IPS-20b (cell line): ENCODE measurements around the gene ETDC.
"Not testable (repeated sequence)": the region's sequence is repeated elsewhere in the genome, so short reads cannot be mapped to it uniquely, and the experiment has no call there.

Experiments used
- H3K27ac ChIP-seq: one replicate; pipeline ENCODE4 v1.5.1; 2013; ENCODE audit warnings: low read length
- H3K27me3 ChIP-seq: 2 replicates; pipeline ENCODE4 v1.6.1; 2013; ENCODE audit warnings: mild to moderate bottlenecking, low read length, inconsistent platforms; ENCODE audit not compliant: insufficient read depth
- H3K36me3 ChIP-seq: 2 replicates; pipeline ENCODE4 v1.6.1; 2013; ENCODE audit warnings: low read depth, mild to moderate bottlenecking, inconsistent platforms, low read length, moderate library complexity; ENCODE audit not compliant: insufficient read depth
- H3K4me1 ChIP-seq: 2 replicates; pipeline ENCODE4 v1.6.1; 2013; ENCODE audit warnings: mild to moderate bottlenecking, control low read depth, inconsistent platforms, low read length, moderate library complexity; ENCODE audit not compliant: insufficient read depth
- H3K4me3 ChIP-seq: 2 replicates; pipeline ENCODE4 v1.5.1; 2013; ENCODE audit warnings: mild to moderate bottlenecking, low read length, inconsistent platforms
- H3K9ac ChIP-seq: 2 replicates; pipeline ENCODE4 v1.6.1; 2013; ENCODE audit warnings: low read depth, mild to moderate bottlenecking, inconsistent platforms, low read length, moderate library complexity
- H3K9me3 ChIP-seq: 2 replicates; pipeline ENCODE4 v1.6.1; 2013; ENCODE audit warnings: mild to moderate bottlenecking, low read depth, low read length, inconsistent platforms; ENCODE audit not compliant: insufficient read depth

ETDC gene

DNA sequence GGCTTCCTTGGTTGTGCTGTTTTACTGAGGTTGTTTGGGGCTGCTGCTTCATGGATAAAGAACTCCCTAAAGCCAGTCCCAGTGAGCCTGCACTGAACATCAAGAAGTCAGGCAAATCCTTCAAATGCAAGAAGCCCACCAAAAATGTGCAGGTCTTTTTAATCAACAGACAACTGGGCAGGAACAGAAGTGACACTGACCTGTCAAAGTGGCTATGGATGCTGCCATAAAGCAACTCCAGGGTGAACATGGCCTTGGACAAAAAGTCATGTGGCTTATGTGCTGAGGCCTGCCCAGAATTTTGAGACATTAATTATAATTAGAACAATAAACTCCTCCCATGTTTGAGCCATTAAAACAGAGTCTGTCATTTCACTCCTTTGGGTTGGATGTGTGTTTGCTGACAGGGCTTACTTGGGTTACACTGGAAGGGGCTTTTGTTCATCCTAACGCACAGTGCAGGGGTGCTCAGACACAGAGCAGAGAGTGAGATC lies at the start of gene ETDC:
ETDC (plus strand) TSS at position 51 of the 494 bp plus-strand sequence; CDS start at position 51, 0 bp downstream.
- no peak within 1 kb of the TSS for H3K9ac ChIP-seq
- H3K4me3 ChIP-seq = no peak within 1 kb of the TSS
- H3K4me1 ChIP-seq = no peaks in the 10 kb centered on the region
- no peaks in the 10 kb centered on the region for H3K27me3 ChIP-seq
- H3K27ac ChIP-seq = no peak within 1 kb of the TSS
- no peaks in the 10 kb centered on the region for H3K36me3 ChIP-seq
- peaks cover 10% of the 10 kb centered on the region; the same call in 1 of the 2 replicates for H3K9me3 ChIP-seq

DNA sequence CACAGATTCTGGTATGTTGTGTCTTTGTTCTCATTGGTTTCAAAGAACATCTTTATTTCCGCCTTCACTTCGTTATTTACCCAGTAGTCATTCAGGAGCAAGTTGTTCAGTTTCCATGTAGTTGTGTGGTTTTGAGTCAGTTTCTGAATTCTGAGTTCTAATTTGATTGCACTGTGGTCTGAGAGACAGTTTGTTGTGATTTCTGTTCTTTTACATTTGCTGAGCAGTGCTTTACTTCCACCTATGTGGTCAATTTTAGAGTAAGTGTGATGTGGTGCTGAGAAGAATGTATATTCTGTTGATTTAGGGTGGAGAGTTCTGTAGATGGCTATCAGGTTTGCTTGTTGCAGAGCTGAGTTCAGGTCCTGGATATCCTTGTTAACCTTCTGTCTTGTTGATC lies 48.3 kb upstream of the ETDC start:
- H3K4me3 ChIP-seq, H3K27ac ChIP-seq, H3K9ac ChIP-seq, H3K27me3 ChIP-seq, H3K36me3 ChIP-seq, H3K9me3 ChIP-seq, H3K4me1 ChIP-seq: not testable (repeated sequence)

DNA sequence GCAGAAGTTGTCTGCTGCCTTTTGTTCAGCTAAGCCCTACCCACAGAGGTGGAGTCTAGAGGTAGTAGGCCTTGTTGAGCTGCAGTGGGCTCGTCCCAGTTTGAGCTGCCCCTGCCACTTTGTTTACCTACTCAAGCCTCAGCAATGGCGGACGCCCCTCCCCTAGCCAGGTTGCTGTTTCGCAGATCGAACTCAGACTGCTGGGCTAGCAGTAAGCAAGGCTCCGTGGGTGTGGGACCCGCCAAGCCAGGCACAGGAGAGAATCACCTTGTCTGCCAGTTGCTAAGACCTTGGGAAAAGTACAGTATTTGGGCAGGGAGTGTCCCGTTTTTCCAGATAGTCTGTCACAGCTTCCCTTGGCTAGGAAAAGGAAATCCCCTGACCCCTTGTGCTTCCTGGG lies 45.9 kb upstream of the ETDC start:
- not testable (repeated sequence) for H3K4me3 ChIP-seq, H3K4me1 ChIP-seq, H3K9ac ChIP-seq, H3K36me3 ChIP-seq, H3K27me3 ChIP-seq, H3K9me3 ChIP-seq, H3K27ac ChIP-seq

DNA sequence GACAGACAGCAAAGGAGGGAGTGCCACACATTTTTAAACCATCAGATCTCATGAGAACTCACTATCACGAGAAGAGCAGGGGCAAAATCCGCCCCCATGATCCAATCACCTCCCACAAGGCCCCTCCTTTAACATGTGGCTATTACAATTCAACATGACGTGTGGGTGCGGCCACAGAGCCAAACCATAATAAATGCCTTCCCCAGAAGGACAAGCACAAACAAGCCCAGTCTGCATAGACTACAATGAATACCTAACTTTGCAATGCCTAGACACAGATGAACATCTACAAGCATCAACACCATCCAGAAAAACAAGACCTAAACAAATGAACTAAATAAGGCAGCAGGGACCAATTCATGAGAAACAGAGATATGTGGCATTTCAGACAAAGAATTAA lies 45.1 kb upstream of the ETDC start:
- H3K9ac ChIP-seq = no peak overlapping the region
- H3K4me3 ChIP-seq = no peak overlapping the region
- H3K27ac ChIP-seq = no peak overlapping the region
- H3K4me1 ChIP-seq = no peaks in the 10 kb centered on the region
- no peaks in the 10 kb centered on the region for H3K36me3 ChIP-seq
- H3K9me3 ChIP-seq = no peaks in the 10 kb centered on the region
- H3K27me3 ChIP-seq = no peaks in the 10 kb centered on the region

DNA sequence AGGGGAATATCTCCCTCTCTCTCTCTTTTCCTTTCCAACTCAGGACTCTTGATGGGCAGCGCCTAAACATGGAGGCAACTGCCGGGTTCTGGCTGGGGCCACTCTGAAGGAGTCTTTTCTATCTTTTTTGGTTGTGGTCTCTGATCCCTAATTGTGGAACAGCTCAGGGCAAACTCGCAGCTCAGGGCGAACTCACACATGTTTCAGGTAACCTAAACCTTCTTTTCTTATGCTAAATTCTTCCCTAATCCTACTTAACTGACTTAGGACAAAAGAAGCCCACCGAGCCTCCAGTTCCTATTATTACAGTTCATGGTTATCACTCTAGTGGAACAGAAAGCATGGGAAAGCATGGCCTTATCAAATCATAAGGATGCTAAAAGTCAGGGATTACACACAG lies 36.1 kb upstream of the ETDC start:
- Histone ChIP-seq H3K9ac (no peak overlapping the region), H3K27ac (no peak overlapping the region), H3K4me1 (no peaks in the 10 kb centered on the region; the same call in 1 of the 2 replicates), H3K4me3 (no peak overlapping the region), H3K9me3 (no peaks in the 10 kb centered on the region), H3K27me3 (no peaks in the 10 kb centered on the region), H3K36me3 (no peaks in the 10 kb centered on the region)

DNA sequence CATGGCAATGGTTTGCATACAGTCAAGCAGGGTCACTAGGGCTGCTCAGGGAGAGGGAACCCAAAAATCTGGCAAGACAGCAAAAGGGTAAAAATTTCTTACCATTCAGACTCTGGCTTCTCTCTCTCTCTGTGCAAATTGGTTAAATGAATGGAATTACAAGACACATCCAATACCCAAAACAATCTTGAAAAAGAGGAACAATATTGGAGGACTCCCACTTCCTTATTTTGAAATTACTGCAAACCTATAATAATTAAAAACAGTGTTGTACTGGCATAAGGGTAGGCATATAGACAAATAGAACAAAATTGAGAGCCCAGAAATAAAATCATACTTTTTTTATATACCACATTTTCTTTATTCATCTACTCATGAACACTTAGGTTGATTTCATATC lies 33.3 kb upstream of the ETDC start:
- H3K9me3 ChIP-seq = no peaks in the 10 kb centered on the region
- H3K4me3 ChIP-seq = no peak overlapping the region
- no peak overlapping the region for H3K9ac ChIP-seq
- H3K27me3 ChIP-seq = no peaks in the 10 kb centered on the region
- no peaks in the 10 kb centered on the region for H3K36me3 ChIP-seq
- H3K27ac ChIP-seq = no peak overlapping the region
- no peaks in the 10 kb centered on the region; the same call in 1 of the 2 replicates for H3K4me1 ChIP-seq

DNA sequence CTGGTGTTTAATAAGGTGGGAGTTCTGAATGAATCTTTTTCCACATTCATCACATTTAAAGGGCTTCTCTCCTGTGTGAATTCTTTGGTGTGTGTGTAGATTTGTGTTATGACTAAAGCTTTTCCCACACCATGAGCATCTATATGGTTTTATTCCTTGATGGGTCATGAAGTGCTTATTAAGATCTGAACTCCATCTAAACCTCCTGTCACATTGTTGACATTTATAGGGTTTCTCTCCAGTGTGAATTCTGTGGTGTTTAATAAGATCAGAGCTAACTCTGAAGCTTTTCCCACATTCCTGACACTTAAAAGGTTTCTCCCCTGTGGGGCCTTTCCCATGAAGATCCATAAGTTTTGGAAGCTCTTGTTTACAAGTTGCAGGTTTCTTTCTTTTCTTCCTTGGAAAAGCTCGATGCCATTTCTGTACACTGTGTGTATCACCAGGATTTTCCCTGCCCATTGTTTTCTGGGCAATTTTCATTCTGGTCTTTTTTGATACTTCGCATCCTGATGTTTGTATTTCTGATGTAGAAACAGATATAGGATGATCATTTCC lies 21.9 kb upstream of the ETDC start:
- no peaks in the 10 kb centered on the region for H3K27me3 ChIP-seq
- H3K9me3 ChIP-seq = peaks cover 47% of the 10 kb centered on the region
- no peak overlapping the region for H3K4me3 ChIP-seq

DNA sequence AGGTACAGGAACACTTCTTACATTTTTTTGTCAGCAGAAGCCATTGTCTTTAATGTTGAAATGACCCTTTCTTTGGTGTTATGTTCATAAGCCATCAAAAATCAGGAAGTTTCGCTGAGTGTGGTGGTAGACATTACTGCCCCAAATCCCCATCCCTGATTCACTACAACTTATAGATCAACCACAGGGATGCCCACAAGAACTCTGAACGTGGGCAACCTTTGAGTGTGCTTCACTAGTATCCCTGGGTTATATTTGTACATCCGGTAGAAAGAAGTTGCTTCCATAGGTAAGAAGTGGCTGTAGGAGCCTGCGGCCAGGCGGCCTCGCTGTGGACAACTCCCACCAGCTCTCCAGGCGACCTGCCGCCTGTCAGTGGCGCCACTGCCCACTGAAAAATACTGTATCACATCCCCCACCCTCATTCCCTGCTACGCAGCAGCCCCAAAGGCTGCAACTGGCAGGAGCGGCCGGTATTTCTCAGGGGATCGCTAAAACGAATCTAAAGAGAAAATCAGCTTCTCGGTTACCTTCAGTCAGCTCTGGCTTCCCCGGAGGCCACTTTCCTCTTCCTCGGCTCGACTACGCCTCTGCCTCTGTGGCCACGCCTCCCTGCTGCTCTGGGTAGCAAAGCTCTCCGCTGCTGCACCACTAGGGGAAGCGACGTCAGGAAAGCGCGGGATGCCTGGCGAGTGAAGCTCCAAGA lies 13.9 kb upstream of the ETDC start:
- no peaks in the 10 kb centered on the region; the same call in 1 of the 2 replicates for H3K36me3 ChIP-seq
- H3K9ac ChIP-seq = peak overlapping the region; percentile 32; the same call in 1 of the 2 replicates
- H3K4me1 ChIP-seq = no peaks in the 10 kb centered on the region
- H3K9me3 ChIP-seq = no peaks in the 10 kb centered on the region
- H3K27me3 ChIP-seq = no peaks in the 10 kb centered on the region; the same call in 1 of the 2 replicates
- H3K4me3 ChIP-seq = peak overlapping the region; percentile 65
- H3K27ac ChIP-seq = no peak overlapping the region

More for the DNA sequence above, 21.9 kb upstream of the ETDC start:
- peaks cover 18% of the 10 kb centered on the region for H3K36me3 ChIP-seq
- no peak overlapping the region for H3K27ac ChIP-seq
- no peaks in the 10 kb centered on the region for H3K4me1 ChIP-seq
- H3K9ac ChIP-seq = no peak overlapping the region

DNA sequence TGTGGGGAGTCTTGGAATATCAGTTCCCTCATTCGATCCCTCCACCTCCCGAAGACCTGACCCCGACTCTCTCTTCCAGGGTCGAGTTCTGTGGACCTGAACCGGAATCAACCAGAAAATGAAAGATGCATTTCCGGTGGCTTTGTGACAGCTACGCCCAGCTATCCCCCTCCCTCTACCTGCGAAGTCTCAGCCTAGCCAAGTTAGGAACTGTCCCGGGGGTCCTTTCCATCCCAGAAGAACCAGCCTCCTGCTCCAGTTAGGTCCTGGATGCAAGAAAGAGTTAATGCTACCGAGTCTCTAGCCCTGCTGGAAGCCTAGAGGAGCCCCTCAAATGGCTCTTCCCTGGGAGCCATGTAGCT lies 13.4 kb upstream of the ETDC start:
- Histone ChIP-seq H3K9me3 (no peaks in the 10 kb centered on the region), H3K4me3 (peak overlapping the region; percentile 65), H3K9ac (peak overlapping the region; percentile 32; the same call in 1 of the 2 replicates), H3K27me3 (no peaks in the 10 kb centered on the region; the same call in 1 of the 2 replicates), H3K4me1 (no peaks in the 10 kb centered on the region), H3K27ac (no peak overlapping the region), H3K36me3 (no peaks in the 10 kb centered on the region)

DNA sequence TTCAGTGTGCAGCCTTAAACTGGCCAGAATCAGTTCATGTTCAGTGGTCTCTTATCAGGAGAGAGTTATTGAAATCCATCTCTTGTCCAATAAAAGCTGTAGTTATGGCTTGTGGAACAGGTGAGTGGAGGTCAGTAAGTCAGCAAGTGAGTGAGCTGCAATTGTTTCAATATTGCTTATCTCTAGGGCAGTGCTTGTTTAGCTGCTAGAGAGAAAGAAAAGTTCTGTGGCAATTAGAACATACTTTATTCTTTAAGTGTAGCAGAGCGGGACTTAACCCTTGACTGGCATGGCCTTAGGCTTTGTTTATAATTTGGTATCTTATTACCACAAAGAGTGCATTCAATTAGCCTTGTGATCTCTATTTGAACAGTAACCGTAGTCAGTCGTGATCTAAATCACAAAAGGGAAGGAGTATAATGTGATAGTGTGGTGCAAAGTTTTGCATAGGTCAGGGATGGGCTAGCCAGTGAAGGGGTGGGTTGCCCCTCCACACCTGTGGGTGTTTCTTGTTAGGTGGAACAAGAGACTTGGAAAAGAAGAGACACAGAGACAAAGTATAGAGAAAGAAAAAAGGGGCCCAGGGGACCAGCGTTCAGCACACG lies 6.9 kb upstream of the ETDC start:
- Histone ChIP-seq H3K36me3 (no peaks in the 10 kb centered on the region), H3K27me3 (no peaks in the 10 kb centered on the region), H3K4me1 (peaks cover 10% of the 10 kb centered on the region), H3K4me3 (peak overlapping the region; percentile 46), H3K27ac (no peak overlapping the region), H3K9ac (peak overlapping the region; percentile 65), H3K9me3 (no peaks in the 10 kb centered on the region)

DNA sequence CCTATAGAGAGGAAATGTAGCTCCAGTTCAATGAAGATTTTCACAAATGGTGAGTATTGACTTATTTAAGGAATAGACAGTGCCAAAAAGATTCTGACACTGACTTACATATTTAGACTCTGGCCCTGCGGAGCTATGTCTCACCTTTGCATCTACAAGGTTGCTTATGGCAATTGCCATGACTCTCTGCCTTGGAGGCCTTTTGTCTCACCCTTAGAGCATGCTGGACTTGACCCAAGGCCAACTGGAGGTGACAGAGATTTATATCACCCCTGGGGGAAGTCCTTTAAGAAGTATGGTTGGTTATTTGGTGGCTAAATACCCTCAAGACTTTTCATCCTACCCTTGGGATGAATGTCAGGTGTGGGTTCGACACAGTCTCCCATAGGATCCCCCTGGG lies 4.5 kb upstream of the ETDC start:
- H3K27me3 ChIP-seq = no peaks in the 10 kb centered on the region
- no peaks in the 10 kb centered on the region for H3K36me3 ChIP-seq
- no peak overlapping the region for H3K27ac ChIP-seq
- H3K9me3 ChIP-seq = no peaks in the 10 kb centered on the region
- no peak overlapping the region for H3K4me3 ChIP-seq
- H3K4me1 ChIP-seq = peaks cover 10% of the 10 kb centered on the region
- no peak overlapping the region for H3K9ac ChIP-seq

DNA sequence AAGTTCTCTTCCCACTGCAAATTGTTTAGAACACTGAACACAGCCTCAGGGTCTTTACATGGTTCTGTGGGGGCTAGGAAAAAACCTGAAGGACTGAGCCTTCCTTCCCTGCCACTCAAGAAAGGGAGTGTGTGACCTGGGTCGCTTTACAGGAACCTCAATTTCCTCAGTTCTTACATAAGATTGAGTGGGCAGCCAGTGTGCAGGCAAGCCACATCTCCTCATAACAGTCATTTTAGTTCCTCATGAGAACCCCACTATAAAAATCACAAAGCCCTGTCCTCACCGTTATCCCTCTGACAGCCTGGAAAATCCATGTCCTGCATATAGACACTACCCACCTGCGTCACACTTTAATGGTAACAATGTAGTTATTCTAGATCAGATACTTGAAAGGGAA lies 2.1 kb upstream of the ETDC start:
- Histone ChIP-seq H3K9me3 (no peaks in the 10 kb centered on the region), H3K27me3 (no peaks in the 10 kb centered on the region)

More for the DNA sequence above, 2.1 kb upstream of the ETDC start:
- H3K27ac ChIP-seq = no peak overlapping the region
- no peak overlapping the region for H3K4me3 ChIP-seq
- H3K9ac ChIP-seq = no peak overlapping the region
- H3K36me3 ChIP-seq = no peaks in the 10 kb centered on the region
- peaks cover 6% of the 10 kb centered on the region for H3K4me1 ChIP-seq
